ENCODE results near the gene SLC25A23.

Gene SLC25A23

GRCh38 chr19:6489278-6490061 is 29.9 kb upstream of the SLC25A23 start:
- H3K36me3 Mint-ChIP-seq (ENCODE audit: low read depth): peaks cover 2% of the 10 kb centered on the region
- H3K27ac Mint-ChIP-seq: peak overlapping the region; percentile 57

GRCh38 chr19:6484831-6485230 is 25.2 kb upstream of the SLC25A23 start:
- peaks cover 30% of the 10 kb centered on the region for H3K4me1 Mint-ChIP-seq (ENCODE audit: low read depth)
- no peak overlapping the region for H3K4me3 Mint-ChIP-seq
- H3K27me3 Mint-ChIP-seq (ENCODE audit: low read depth): no peaks in the 10 kb centered on the region
- H3K27ac Mint-ChIP-seq: no peak overlapping the region
- H3K36me3 Mint-ChIP-seq (ENCODE audit: low read depth): peaks cover 2% of the 10 kb centered on the region
- H3K9me3 Mint-ChIP-seq: no peaks in the 10 kb centered on the region

More at GRCh38 chr19:6489278-6490061, 29.9 kb upstream of the SLC25A23 start:
- Mint-ChIP-seq H3K4me3 (peak overlapping the region; percentile 56), H3K27me3 (ENCODE audit: low read depth) (no peaks in the 10 kb centered on the region), H3K9me3 (peaks cover 5% of the 10 kb centered on the region), H3K4me1 (ENCODE audit: low read depth) (peaks cover 9% of the 10 kb centered on the region)

GRCh38 chr19:6484230-6484629 is 24.6 kb upstream of the SLC25A23 start:
- peaks cover 26% of the 10 kb centered on the region for H3K4me1 Mint-ChIP-seq (ENCODE audit: low read depth)
- H3K27me3 Mint-ChIP-seq (ENCODE audit: low read depth): no peaks in the 10 kb centered on the region
- H3K27ac Mint-ChIP-seq: no peak overlapping the region
- peaks cover 2% of the 10 kb centered on the region for H3K36me3 Mint-ChIP-seq (ENCODE audit: low read depth)
- H3K4me3 Mint-ChIP-seq: no peak overlapping the region
- no peaks in the 10 kb centered on the region for H3K9me3 Mint-ChIP-seq

GRCh38 chr19:6483235-6483634 is 23.6 kb upstream of the SLC25A23 start:
- H3K4me1 Mint-ChIP-seq (ENCODE audit: low read depth): peaks cover 25% of the 10 kb centered on the region
- no peak overlapping the region for H3K27ac Mint-ChIP-seq

GRCh38 chr19:6482343-6482686 is 22.7 kb upstream of the SLC25A23 start:
- Mint-ChIP-seq H3K36me3 (ENCODE audit: low read depth) (peaks cover 2% of the 10 kb centered on the region), H3K27ac (peak overlapping the region; percentile 96)

More at GRCh38 chr19:6483235-6483634, 23.6 kb upstream of the SLC25A23 start:
- Mint-ChIP-seq H3K27me3 (ENCODE audit: low read depth) (no peaks in the 10 kb centered on the region), H3K4me3 (no peak overlapping the region), H3K9me3 (no peaks in the 10 kb centered on the region), H3K36me3 (ENCODE audit: low read depth) (peaks cover 2% of the 10 kb centered on the region)

GRCh38 chr19:6481541-6482342 is 22.1 kb upstream of the SLC25A23 start, which contains the start of gene DENND1C:
Gene DENND1C, minus strand, starts transcription at chr19:6481787. Its CDS starts 92 bp downstream, at chr19:6481695.
- peaks cover 25% of the 10 kb centered on the region for H3K4me1 Mint-ChIP-seq (ENCODE audit: low read depth)
- peak within 1 kb of the TSS; percentile 96 for H3K27ac Mint-ChIP-seq
- peaks cover 3% of the 10 kb centered on the region for H3K36me3 Mint-ChIP-seq (ENCODE audit: low read depth)
- peak within 1 kb of the TSS; percentile 98 for H3K4me3 Mint-ChIP-seq
- H3K27me3 Mint-ChIP-seq (ENCODE audit: low read depth): no peaks in the 10 kb centered on the region
- H3K9me3 Mint-ChIP-seq: no peaks in the 10 kb centered on the region

More at GRCh38 chr19:6482343-6482686, 22.7 kb upstream of the SLC25A23 start:
- H3K27me3 Mint-ChIP-seq (ENCODE audit: low read depth): no peaks in the 10 kb centered on the region
- H3K4me3 Mint-ChIP-seq: peak overlapping the region; percentile 98
- no peaks in the 10 kb centered on the region for H3K9me3 Mint-ChIP-seq
- peaks cover 25% of the 10 kb centered on the region for H3K4me1 Mint-ChIP-seq (ENCODE audit: low read depth)

- Mint-ChIP-seq H3K4me1 (ENCODE audit: low read depth) (peaks cover 25% of the 10 kb centered on the region), H3K27ac (peak overlapping the region; percentile 96), H3K36me3 (ENCODE audit: low read depth) (peaks cover 6% of the 10 kb centered on the region), H3K27me3 (ENCODE audit: low read depth) (no peaks in the 10 kb centered on the region), H3K4me3 (peak overlapping the region; percentile 98), H3K9me3 (no peaks in the 10 kb centered on the region)
These were observed 21.3 kb upstream of the SLC25A23 start for GRCh38 chr19:6480848-6481415.

GRCh38 chr19:6479836-6480398 is 20.3 kb upstream of the SLC25A23 start:
- Mint-ChIP-seq H3K36me3 (ENCODE audit: low read depth) (peaks cover 7% of the 10 kb centered on the region), H3K27ac (peak overlapping the region; percentile 96), H3K4me3 (peak overlapping the region; percentile 98), H3K27me3 (ENCODE audit: low read depth) (no peaks in the 10 kb centered on the region), H3K9me3 (no peaks in the 10 kb centered on the region), H3K4me1 (ENCODE audit: low read depth) (peaks cover 25% of the 10 kb centered on the region)

GRCh38 chr19:6478815-6479214 is 19.2 kb upstream of the SLC25A23 start:
- Mint-ChIP-seq H3K4me3 (no peak overlapping the region), H3K9me3 (no peaks in the 10 kb centered on the region), H3K36me3 (ENCODE audit: low read depth) (peaks cover 12% of the 10 kb centered on the region), H3K27me3 (ENCODE audit: low read depth) (no peaks in the 10 kb centered on the region), H3K4me1 (ENCODE audit: low read depth) (peaks cover 25% of the 10 kb centered on the region), H3K27ac (no peak overlapping the region)

GRCh38 chr19:6476896-6477431 is 17.4 kb upstream of the SLC25A23 start:
- H3K4me3 Mint-ChIP-seq: no peak overlapping the region
- no peak overlapping the region for H3K27ac Mint-ChIP-seq
- H3K27me3 Mint-ChIP-seq (ENCODE audit: low read depth): no peaks in the 10 kb centered on the region
- H3K36me3 Mint-ChIP-seq (ENCODE audit: low read depth): peaks cover 14% of the 10 kb centered on the region
- H3K4me1 Mint-ChIP-seq (ENCODE audit: low read depth): peaks cover 20% of the 10 kb centered on the region
- no peaks in the 10 kb centered on the region for H3K9me3 Mint-ChIP-seq

- Mint-ChIP-seq H3K27ac (no peak overlapping the region), H3K4me1 (ENCODE audit: low read depth) (peaks cover 15% of the 10 kb centered on the region)
These were observed 16.7 kb upstream of the SLC25A23 start for GRCh38 chr19:6476155-6476895.

GRCh38 chr19:6475321-6476108 is 15.9 kb upstream of the SLC25A23 start:
- Mint-ChIP-seq H3K27me3 (ENCODE audit: low read depth) (no peaks in the 10 kb centered on the region), H3K9me3 (no peaks in the 10 kb centered on the region), H3K36me3 (ENCODE audit: low read depth) (peaks cover 16% of the 10 kb centered on the region), H3K27ac (no peak overlapping the region), H3K4me3 (no peak overlapping the region), H3K4me1 (ENCODE audit: low read depth) (peaks cover 8% of the 10 kb centered on the region)

More at GRCh38 chr19:6476155-6476895, 16.7 kb upstream of the SLC25A23 start:
- H3K27me3 Mint-ChIP-seq (ENCODE audit: low read depth): no peaks in the 10 kb centered on the region
- H3K4me3 Mint-ChIP-seq: no peak overlapping the region
- peaks cover 14% of the 10 kb centered on the region for H3K36me3 Mint-ChIP-seq (ENCODE audit: low read depth)
- no peaks in the 10 kb centered on the region for H3K9me3 Mint-ChIP-seq

- Mint-ChIP-seq H3K36me3 (ENCODE audit: low read depth) (peaks cover 23% of the 10 kb centered on the region), H3K27ac (no peak overlapping the region), H3K9me3 (no peaks in the 10 kb centered on the region), H3K4me3 (no peak overlapping the region), H3K4me1 (ENCODE audit: low read depth) (no peaks in the 10 kb centered on the region), H3K27me3 (ENCODE audit: low read depth) (no peaks in the 10 kb centered on the region)
These were observed 14.1 kb upstream of the SLC25A23 start for GRCh38 chr19:6473647-6474046.
